ENCODE measurements around the gene TRIM2. TPM values are rescaled to one million over a fixed set of nuclear protein-coding genes. Genes with fewer than 3 reads are reported as not detected.

TRIM2 gene
- total RNA-seq, 1 experiment from 2014 or later: 87.0 TPM

- Histone ChIP-seq H3K4me1 (replicated peaks; ENCODE audit: insufficient read depth) (peaks cover 16% of the 10 kb centered on the region), H3K9me3 (ENCODE audit: insufficient read depth, low read depth) (no peaks in the 10 kb centered on the region), H3K36me3 (ENCODE audit: low read depth) (no peaks in the 10 kb centered on the region), H3K79me2 (ENCODE audit: low read depth) (peaks cover 79% of the 10 kb centered on the region), H4K20me1 (ENCODE audit: insufficient read depth) (no peaks in the 10 kb centered on the region), H3K27me3 (ENCODE audit: insufficient read depth, low read depth) (no peaks in the 10 kb centered on the region), H3K9me2 (ENCODE audit: insufficient read depth) (no peaks in the 10 kb centered on the region), H3F3A (ENCODE audit: insufficient read depth, low read depth) (peaks cover 3% of the 10 kb centered on the region; the same call in 1 of the 2 replicates), H3K4me2 (no peak overlapping the region), H3K27ac (no peak overlapping the region), H3K4me3 (no peak overlapping the region), H2AFZ (no peak overlapping the region)
- TF ChIP-seq EZH2 (IDR thresholded peaks at IDR 0.05; ENCODE audit: low read depth): no peak
- TF ChIP-seq CTCF (conservative IDR thresholded peaks at IDR 0.05): no peak
- no TSS peak for BruUV-seq (replicated peaks)
- CTCF ChIA-PET: no interaction called here
- DNase-seq: no peak
- POLR2A ChIA-PET (ENCODE audit: unreplicated experiment): interaction anchor here (0.6 kb wide), 1 partner anchor 191 kb away, joined by 4 read pairs; no protein-coding TSS in a partner anchor
- intact Hi-C loops (cut with micrococcal nuclease; ENCODE audit: unreplicated experiment): no loop called here
Measured at GRCh38 chr4:153211986-153212728, 7.9 kb downstream of the TRIM2 start.

GRCh38 chr4:153212736-153213135 is 8.5 kb downstream of the TRIM2 start:
- Histone ChIP-seq H3K9me3 (ENCODE audit: insufficient read depth, low read depth) (no peaks in the 10 kb centered on the region), H3K27me3 (ENCODE audit: insufficient read depth, low read depth) (no peaks in the 10 kb centered on the region), H3K9me2 (ENCODE audit: insufficient read depth) (no peaks in the 10 kb centered on the region), H2AFZ (no peak overlapping the region), H3K79me2 (ENCODE audit: low read depth) (peaks cover 79% of the 10 kb centered on the region), H3K36me3 (ENCODE audit: low read depth) (no peaks in the 10 kb centered on the region), H3K4me2 (no peak overlapping the region), H3F3A (ENCODE audit: insufficient read depth, low read depth) (peaks cover 3% of the 10 kb centered on the region; the same call in 1 of the 2 replicates), H3K4me1 (replicated peaks; ENCODE audit: insufficient read depth) (peaks cover 19% of the 10 kb centered on the region; the same call in 1 of the 2 replicates), H4K20me1 (ENCODE audit: insufficient read depth) (no peaks in the 10 kb centered on the region), H3K4me3 (no peak overlapping the region), H3K27ac (no peak overlapping the region)
- TF ChIP-seq EZH2 (IDR thresholded peaks at IDR 0.05; ENCODE audit: low read depth) (no peak), CTCF (conservative IDR thresholded peaks at IDR 0.05) (no peak)
- intact Hi-C loops (cut with micrococcal nuclease; ENCODE audit: unreplicated experiment): no loop called here
- no TSS peak for BruUV-seq (replicated peaks)
- ChIA-PET POLR2A (ENCODE audit: unreplicated experiment) (no interaction called here), CTCF (no interaction called here)
- DNase-seq: no peak

- intact Hi-C loops (cut with micrococcal nuclease; ENCODE audit: unreplicated experiment): no loop called here
- Histone ChIP-seq H3F3A (ENCODE audit: insufficient read depth, low read depth) (peaks cover 9% of the 10 kb centered on the region; the same call in 1 of the 2 replicates), H3K4me1 (replicated peaks; ENCODE audit: insufficient read depth) (peaks cover 36% of the 10 kb centered on the region), H2AFZ (no peak overlapping the region), H3K4me3 (no peak overlapping the region), H3K27ac (peak overlapping the region; percentile 44; the same call in 1 of the 2 replicates), H3K27me3 (ENCODE audit: insufficient read depth, low read depth) (no peaks in the 10 kb centered on the region), H3K9me3 (ENCODE audit: insufficient read depth, low read depth) (no peaks in the 10 kb centered on the region), H3K79me2 (ENCODE audit: low read depth) (peaks cover 73% of the 10 kb centered on the region), H3K9me2 (ENCODE audit: insufficient read depth) (no peaks in the 10 kb centered on the region), H4K20me1 (ENCODE audit: insufficient read depth) (no peaks in the 10 kb centered on the region), H3K36me3 (ENCODE audit: low read depth) (no peaks in the 10 kb centered on the region), H3K4me2 (no peak overlapping the region)
- DNase-seq: no peak
- BruUV-seq (replicated peaks): no TSS peak
- ChIA-PET CTCF (no interaction called here), POLR2A (ENCODE audit: unreplicated experiment) (interaction anchor here (0.6 to 0.8 kb wide), 2 partner anchors 60 to 91 kb away, joined by 3 to 5 read pairs; no protein-coding TSS in a partner anchor)
- TF ChIP-seq EZH2 (IDR thresholded peaks at IDR 0.05; ENCODE audit: low read depth) (no peak), CTCF (conservative IDR thresholded peaks at IDR 0.05) (no peak)
Measured at GRCh38 chr4:153215921-153216320, 11.7 kb downstream of the TRIM2 start.

Data from PC-9 (cell line).